Skeletal muscle satellite cell (primary cell): Measurements from ENCODE around the gene DDX43.
"Not testable (repeated sequence)": the region's sequence is repeated elsewhere in the genome, so short reads cannot be mapped to it uniquely, and the experiment has no call there.

Experiments
- H3K27me3 ChIP-seq: 2 replicates; pipeline ENCODE4 v1.7.0; 2013; ENCODE audit warnings: low read length; ENCODE audit not compliant: control insufficient read depth, insufficient read depth
- H3K36me3 ChIP-seq: 2 replicates; pipeline ENCODE4 v1.7.0; 2013; ENCODE audit warnings: mild to moderate bottlenecking, control low read depth, low read length; ENCODE audit not compliant: insufficient read depth
- H3K4me1 ChIP-seq: 2 replicates; pipeline ENCODE4 v1.7.0; 2013; ENCODE audit warnings: low read length; ENCODE audit not compliant: control insufficient read depth, insufficient read depth
- H3K4me2 ChIP-seq: 2 replicates; pipeline ENCODE4 v1.7.0; 2013; ENCODE audit warnings: mild to moderate bottlenecking, low read length
- H3K4me3 ChIP-seq: 2 replicates; pipeline ENCODE4 v1.7.0; 2013; ENCODE audit warnings: low read length
- H3K9ac ChIP-seq: 2 replicates; pipeline ENCODE4 v1.7.0; 2013; ENCODE audit warnings: mild to moderate bottlenecking, low read depth, low read length, moderate library complexity
- H3K9me3 ChIP-seq: replicated peaks from 2 replicates; pipeline ENCODE4 v1.7.0; 2013; ENCODE audit warnings: mild to moderate bottlenecking, control low read depth, low read length

DDX43 gene

GRCh38 chr6:73391675-73392074 is 3.0 kb upstream of the DDX43 start:
- Histone ChIP-seq H3K4me3 (no peak overlapping the region), H3K36me3 (no peaks in the 10 kb centered on the region), H3K4me2 (no peak overlapping the region), H3K9me3 (no peaks in the 10 kb centered on the region), H3K4me1 (peaks cover 3% of the 10 kb centered on the region), H3K9ac (no peak overlapping the region), H3K27me3 (no peaks in the 10 kb centered on the region)

GRCh38 chr6:73392188-73392587 is 2.4 kb upstream of the DDX43 start:
- H3K36me3 ChIP-seq, H3K4me3 ChIP-seq, H3K4me2 ChIP-seq, H3K9me3 ChIP-seq, H3K27me3 ChIP-seq, H3K4me1 ChIP-seq, H3K9ac ChIP-seq: not testable (repeated sequence)

GRCh38 chr6:73393278-73393677 is 1.4 kb upstream of the DDX43 start:
- no peaks in the 10 kb centered on the region for H3K9me3 ChIP-seq
- no peak overlapping the region for H3K9ac ChIP-seq
- no peak overlapping the region for H3K4me2 ChIP-seq
- H3K27me3 ChIP-seq: no peaks in the 10 kb centered on the region
- H3K36me3 ChIP-seq: no peaks in the 10 kb centered on the region
- peaks cover 3% of the 10 kb centered on the region for H3K4me1 ChIP-seq
- no peak overlapping the region for H3K4me3 ChIP-seq

DNA sequence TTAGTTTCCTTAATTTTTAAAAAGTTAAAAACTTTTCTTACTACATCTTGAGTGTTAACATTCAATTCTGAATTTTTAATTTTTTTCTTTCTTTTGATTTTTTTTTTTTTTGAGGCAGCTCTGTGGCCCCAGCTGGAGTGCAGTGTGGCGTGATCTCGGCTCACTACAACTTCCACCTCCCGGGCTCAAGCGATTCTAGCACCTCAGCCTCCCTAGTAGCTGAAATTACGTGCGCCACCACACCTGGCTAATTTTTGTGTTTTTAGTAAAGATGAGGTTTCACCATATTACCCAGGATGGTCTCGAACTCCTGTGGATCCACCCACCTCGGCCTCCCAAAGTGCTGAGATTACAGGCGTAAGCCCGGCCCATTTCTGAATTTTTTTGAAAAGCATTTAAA is 1.2 kb downstream of the DDX43 start:
- Histone ChIP-seq H3K4me2 (no peak overlapping the region), H3K9ac (no peak overlapping the region), H3K4me1 (no peaks in the 10 kb centered on the region), H3K27me3 (no peaks in the 10 kb centered on the region), H3K4me3 (no peak overlapping the region), H3K36me3 (no peaks in the 10 kb centered on the region), H3K9me3 (no peaks in the 10 kb centered on the region)

DNA sequence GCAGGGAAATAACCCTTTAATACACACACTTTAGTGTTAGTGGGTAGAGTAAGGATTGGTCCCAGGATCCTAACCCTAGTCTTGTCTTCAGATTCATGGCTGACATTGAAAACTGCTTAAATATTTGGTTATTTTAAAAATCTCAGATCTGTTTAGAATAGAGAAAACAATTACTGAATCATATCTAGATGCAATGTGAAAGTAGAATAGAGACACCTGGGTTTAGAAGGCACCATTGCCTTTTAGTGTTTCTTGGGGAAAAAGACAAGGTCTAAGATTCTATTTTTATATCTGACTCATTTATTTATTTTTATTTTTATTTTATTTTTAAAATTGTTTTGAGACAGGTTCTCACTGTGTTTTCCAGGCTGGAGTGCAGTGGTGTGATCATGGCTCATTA is 6.0 kb downstream of the DDX43 start:
- no peaks in the 10 kb centered on the region for H3K36me3 ChIP-seq
- no peaks in the 10 kb centered on the region for H3K9me3 ChIP-seq
- no peak overlapping the region for H3K9ac ChIP-seq
- H3K27me3 ChIP-seq: no peaks in the 10 kb centered on the region
- H3K4me1 ChIP-seq: no peaks in the 10 kb centered on the region
- no peak overlapping the region for H3K4me2 ChIP-seq
- no peak overlapping the region for H3K4me3 ChIP-seq

DNA sequence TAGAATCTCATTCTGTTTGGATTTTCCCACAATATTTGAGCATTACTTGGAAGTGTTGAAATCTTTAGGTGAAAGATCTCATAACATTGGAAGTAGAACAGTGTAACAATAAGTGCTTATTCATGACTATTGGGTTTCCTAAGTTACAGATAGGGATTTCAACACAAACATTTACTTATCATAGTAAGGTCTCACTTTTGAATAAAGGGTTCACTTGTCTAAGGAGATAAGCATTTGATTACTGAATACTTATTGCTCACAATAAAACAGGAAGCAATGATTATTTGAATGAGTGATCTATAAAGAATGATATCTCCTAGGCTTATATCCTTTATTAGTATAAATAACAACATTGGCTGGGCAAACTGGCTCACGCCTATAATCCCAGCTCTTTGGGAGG is 14.8 kb downstream of the DDX43 start:
- no peaks in the 10 kb centered on the region for H3K36me3 ChIP-seq
- no peak overlapping the region for H3K4me2 ChIP-seq
- H3K9ac ChIP-seq: no peak overlapping the region
- H3K27me3 ChIP-seq: no peaks in the 10 kb centered on the region
- no peaks in the 10 kb centered on the region for H3K9me3 ChIP-seq
- H3K4me3 ChIP-seq: no peak overlapping the region
- no peaks in the 10 kb centered on the region for H3K4me1 ChIP-seq

GRCh38 chr6:73413102-73413501 is 18.5 kb downstream of the DDX43 start:
- H3K4me1 ChIP-seq: no peaks in the 10 kb centered on the region

GRCh38 chr6:73418081-73418741 is 23.6 kb downstream of the DDX43 start:
- H3K4me1 ChIP-seq: no peaks in the 10 kb centered on the region
- H3K4me3 ChIP-seq: no peak overlapping the region
- H3K4me2 ChIP-seq: no peak overlapping the region
- H3K27me3 ChIP-seq: no peaks in the 10 kb centered on the region
- H3K9ac ChIP-seq: no peak overlapping the region
- H3K36me3 ChIP-seq: peaks cover 15% of the 10 kb centered on the region
- no peaks in the 10 kb centered on the region for H3K9me3 ChIP-seq

More at GRCh38 chr6:73413102-73413501, 18.5 kb downstream of the DDX43 start:
- Histone ChIP-seq H3K4me3 (no peak overlapping the region), H3K4me2 (no peak overlapping the region), H3K9me3 (no peaks in the 10 kb centered on the region), H3K27me3 (no peaks in the 10 kb centered on the region), H3K9ac (no peak overlapping the region), H3K36me3 (no peaks in the 10 kb centered on the region)

- Histone ChIP-seq H3K9me3 (no peaks in the 10 kb centered on the region), H3K4me1 (no peaks in the 10 kb centered on the region), H3K4me3 (no peak overlapping the region), H3K27me3 (no peaks in the 10 kb centered on the region), H3K9ac (no peak overlapping the region), H3K4me2 (no peak overlapping the region), H3K36me3 (peaks cover 22% of the 10 kb centered on the region)
These were observed 26.9 kb downstream of the DDX43 start for GRCh38 chr6:73421534-73421933.

DNA sequence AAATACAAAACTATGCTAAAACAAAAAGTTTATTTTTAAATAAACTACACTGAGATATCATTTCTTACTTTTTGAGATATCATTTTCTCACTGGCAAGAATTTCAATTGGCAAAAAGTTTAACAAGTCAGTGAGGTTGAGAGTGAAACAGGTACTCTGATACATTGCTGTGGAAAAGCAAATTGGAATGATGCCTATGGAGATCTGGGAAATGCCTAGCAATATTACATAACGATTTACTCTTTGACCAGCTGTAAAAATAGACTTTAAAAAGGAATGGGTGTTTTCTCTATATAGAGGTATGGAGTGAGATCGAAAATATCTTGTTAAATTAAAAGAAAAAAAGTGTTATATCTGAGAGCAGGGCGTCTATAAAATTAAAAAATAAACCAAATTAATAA is 40.6 kb downstream of the DDX43 start:
- H3K36me3 ChIP-seq: peaks cover 17% of the 10 kb centered on the region
- H3K4me3 ChIP-seq: no peak overlapping the region
- no peaks in the 10 kb centered on the region for H3K27me3 ChIP-seq
- no peak overlapping the region for H3K9ac ChIP-seq
- H3K4me2 ChIP-seq: no peak overlapping the region
- no peaks in the 10 kb centered on the region for H3K9me3 ChIP-seq
- H3K4me1 ChIP-seq: no peaks in the 10 kb centered on the region

DNA sequence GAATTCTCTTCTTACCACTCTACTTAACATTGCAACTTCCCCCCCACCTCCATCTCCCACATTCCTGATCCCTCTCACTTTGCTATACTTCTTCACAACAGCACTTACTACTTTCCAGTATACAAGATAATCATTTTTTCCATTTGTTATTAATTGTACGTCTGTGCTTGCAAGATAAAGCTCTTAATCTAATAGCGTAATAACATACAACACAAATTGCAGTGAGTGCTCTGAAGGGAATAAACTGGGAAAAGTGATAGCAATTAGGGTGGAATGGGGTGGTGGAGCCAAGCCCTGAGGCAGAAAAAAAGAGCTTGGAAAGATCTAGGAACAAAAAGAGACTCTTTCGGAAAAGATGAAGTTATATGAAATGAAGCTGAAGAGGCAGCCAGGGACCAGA is 48.9 kb downstream of the DDX43 start:
- H3K4me3 ChIP-seq: no peak overlapping the region
- peaks cover 28% of the 10 kb centered on the region for H3K36me3 ChIP-seq
- H3K4me1 ChIP-seq: no peaks in the 10 kb centered on the region

GRCh38 chr6:73451223-73452106 is 56.8 kb downstream of the DDX43 start:
- peak overlapping the region; percentile 74 for H3K4me3 ChIP-seq
- H3K27me3 ChIP-seq: no peaks in the 10 kb centered on the region
- H3K36me3 ChIP-seq: peaks cover 9% of the 10 kb centered on the region
- no peaks in the 10 kb centered on the region for H3K9me3 ChIP-seq
- peak overlapping the region; percentile 91 for H3K9ac ChIP-seq
- H3K4me1 ChIP-seq: peaks cover 6% of the 10 kb centered on the region
- H3K4me2 ChIP-seq: peak overlapping the region; percentile 78

More for the DNA sequence above, 48.9 kb downstream of the DDX43 start:
- no peaks in the 10 kb centered on the region for H3K9me3 ChIP-seq
- H3K4me2 ChIP-seq: no peak overlapping the region
- no peaks in the 10 kb centered on the region for H3K27me3 ChIP-seq
- H3K9ac ChIP-seq: no peak overlapping the region
